DMS153 treated with DMSO at 0.1 percent for 48 hours (cell line): ENCODE measurements around the gene ARL14EP.

Experiments used
- DNase-seq: peaks from one replicate; lab custom pipeline; 2025; ENCODE audit not compliant: unreplicated experiment; lab: John Stamatoyannopoulos, UW

The ARL14EP gene

GRCh38 chr11:30322826-30323710 is at the start of gene ARL14EP:
TSS of gene ARL14EP (plus strand) at chr11:30323104. CDS start at chr11:30330949, 7,845 bp downstream.
- peak; percentile 88 for DNase-seq

DNA sequence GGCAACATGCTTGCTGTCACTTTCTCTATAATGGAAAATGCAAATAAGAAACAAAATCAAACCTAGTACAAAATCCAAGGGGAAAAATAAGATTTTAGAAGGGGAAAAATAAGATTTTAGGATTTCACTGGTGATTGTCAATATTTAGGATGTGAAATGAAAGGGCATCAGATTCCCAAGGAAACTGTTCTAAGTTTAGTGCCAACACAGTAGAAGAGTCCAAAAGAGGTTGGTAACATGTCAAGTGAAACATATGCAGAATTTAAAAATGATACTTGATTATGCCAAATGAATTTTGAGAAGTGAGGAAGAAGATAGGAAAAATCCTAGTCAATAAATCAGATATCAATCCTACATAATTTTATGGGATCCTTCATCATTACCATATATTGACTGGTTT is 45.7 kb upstream of the ARL14EP start:
- no peak for DNase-seq

GRCh38 chr11:30279796-30280195 is 43.1 kb upstream of the ARL14EP start:
- DNase-seq: no peak

GRCh38 chr11:30281476-30282288 is 41.2 kb upstream of the ARL14EP start:
- DNase-seq: no peak

GRCh38 chr11:30282289-30282631 is 40.6 kb upstream of the ARL14EP start:
- no peak for DNase-seq

DNA sequence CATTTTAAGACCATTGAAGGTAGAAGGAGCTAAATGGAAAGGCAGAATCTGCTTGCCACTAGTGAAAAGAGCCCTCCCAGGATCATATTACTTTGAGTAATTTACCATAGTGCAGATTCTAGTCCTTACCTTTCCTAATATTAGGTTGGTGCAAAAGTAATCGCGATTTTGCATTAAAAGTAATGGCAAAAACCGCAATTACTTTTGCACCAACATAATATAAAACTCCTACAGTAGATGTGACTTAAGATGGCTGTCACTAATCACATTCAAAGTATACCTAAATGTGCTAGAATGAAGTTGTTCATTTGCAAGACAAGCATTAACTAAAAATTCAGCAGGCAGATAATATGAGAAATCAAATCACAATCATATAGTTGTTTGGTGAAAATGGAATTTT is 38.1 kb upstream of the ARL14EP start:
- no peak for DNase-seq

DNA sequence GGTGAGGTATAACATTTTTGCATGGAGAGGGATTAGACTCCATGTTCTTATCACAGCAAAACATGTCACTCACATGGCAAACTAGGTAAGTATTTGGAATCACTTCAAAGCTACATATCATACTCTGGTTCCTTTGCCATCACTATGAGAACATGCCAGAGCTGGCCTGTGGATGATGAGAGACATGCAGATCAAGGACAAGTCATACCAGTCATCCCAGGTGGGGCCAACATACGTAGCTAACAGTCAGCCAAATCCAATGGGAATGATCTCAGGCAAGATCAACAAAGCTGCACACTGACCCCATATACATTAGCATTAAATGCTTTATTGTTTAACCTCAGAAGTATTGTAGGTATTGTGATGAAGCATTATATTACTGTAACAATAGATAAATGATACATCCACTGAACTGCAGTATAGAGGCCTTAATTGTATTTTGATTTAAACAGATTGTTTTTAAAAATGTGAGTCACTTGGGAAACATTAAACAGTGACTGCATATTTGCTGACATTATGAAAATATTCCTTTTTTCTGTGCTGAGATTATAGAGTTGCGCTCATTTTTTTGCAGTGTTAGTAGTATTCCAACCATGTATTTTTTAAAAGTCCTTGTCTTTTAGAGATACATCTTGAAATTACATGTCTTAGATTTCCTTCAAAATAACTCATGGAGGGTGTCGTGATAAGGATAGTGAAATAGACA is 37.3 kb upstream of the ARL14EP start:
- no peak for DNase-seq

GRCh38 chr11:30291331-30291730 is 31.6 kb upstream of the ARL14EP start:
- DNase-seq: no peak

GRCh38 chr11:30292545-30292944 is 30.4 kb upstream of the ARL14EP start:
- DNase-seq: no peak

DNA sequence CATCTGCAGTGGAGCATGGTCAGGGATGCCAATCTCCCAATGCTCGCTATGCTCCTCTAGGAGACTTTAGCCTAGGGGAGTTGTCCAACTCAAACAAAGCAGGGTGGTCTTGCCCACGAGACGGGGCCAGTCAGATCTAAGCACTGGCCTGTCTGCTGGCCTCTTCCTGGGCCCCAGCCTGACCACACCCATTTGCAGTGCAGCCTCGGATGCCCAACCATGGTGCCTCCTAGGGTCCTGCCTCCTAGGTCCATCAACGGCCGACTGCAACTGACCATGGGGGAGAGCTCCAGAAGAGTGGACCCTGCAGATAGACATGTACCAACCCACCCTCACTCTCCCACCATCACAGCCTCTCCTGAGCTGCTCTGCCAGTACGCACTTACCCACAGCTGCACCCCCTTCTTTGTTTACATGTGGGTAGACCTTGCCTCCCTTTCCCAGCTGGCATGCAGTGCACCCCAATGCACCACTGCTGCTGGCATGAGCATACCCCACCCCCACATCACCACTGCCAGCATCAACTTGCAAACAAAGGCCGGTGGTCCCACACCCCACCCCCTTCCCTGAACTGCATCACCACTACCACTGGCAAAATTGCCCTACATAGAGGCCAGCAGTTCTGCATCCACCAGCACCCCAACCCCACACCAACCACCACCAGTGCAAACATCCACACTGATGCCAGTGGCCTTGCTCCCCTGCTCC is 27.6 kb upstream of the ARL14EP start:
- DNase-seq: no peak

DNA sequence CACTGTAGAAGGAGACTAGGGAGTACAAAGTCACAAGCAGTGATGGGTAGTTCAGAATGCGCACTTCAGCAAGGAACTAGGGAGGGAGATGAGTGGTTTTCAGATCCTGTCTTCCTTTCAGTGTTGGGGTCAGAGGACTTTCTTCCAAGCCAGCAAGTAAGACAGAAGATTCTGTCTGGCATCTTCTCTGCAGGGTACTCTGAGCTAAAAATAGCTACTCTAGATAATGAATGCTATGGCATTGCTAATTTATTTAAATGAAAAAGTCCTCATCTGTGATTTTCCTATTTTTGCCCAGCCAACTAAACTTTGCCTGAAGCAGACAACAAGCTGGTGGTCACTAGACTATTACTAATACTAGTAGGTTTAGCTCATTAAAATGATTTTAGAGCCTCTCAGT is 18.3 kb upstream of the ARL14EP start:
- no peak for DNase-seq

- DNase-seq: no peak
Measured at GRCh38 chr11:30310623-30311022, 12.3 kb upstream of the ARL14EP start.

DNA sequence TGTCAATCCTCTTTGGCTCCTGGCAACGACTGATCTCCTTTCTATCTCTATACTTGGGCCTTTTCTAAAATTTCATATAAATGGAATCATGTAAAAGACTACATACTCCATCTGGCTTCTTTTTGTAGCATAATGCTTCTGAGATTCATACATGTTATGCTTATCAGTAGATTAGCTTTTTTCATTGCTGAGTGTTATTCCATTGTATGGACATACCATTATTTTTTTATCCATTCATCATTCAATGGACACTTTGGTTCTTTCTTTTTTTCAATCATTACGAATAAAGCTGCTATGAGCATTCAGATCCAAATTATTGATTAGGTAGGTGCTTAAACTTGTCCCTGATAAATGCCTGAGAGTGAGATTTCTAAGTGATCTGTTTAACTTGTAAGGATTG is 11.7 kb upstream of the ARL14EP start:
- no peak for DNase-seq

DNA sequence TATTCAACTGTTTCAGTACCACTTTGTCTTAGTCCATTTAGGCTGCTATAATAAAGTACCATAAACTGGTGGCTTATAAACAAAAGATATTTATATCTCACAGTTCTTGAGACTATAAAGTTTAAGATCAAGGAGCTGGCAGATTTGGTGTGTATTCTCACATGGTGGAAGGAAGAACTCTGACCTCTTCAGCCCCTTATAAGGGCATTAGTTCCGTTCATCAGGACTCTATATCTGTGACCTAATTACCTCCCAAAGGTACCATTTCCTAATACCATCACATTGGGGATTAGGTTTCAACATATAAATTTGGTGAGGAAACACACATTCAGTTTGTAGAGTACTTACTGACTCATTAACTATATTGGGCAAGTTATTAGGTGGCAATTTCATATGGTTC is 10.7 kb upstream of the ARL14EP start:
- DNase-seq: no peak

- DNase-seq: no peak
Measured at GRCh38 chr11:30313580-30313979, 9.3 kb upstream of the ARL14EP start.

GRCh38 chr11:30314625-30315024 is 8.3 kb upstream of the ARL14EP start:
- DNase-seq: no peak

GRCh38 chr11:30316237-30316636 is 6.7 kb upstream of the ARL14EP start:
- no peak for DNase-seq

- no peak for DNase-seq
Measured at GRCh38 chr11:30317030-30317429, 5.9 kb upstream of the ARL14EP start.

GRCh38 chr11:30321321-30321720 is 1.6 kb upstream of the ARL14EP start:
- no peak for DNase-seq

- DNase-seq: no peak
Measured at GRCh38 chr11:30322191-30322590, 713 bp upstream of the ARL14EP start.
